Activated CD4-positive, alpha-beta memory T cell treated with anti-CD3 and anti-CD28 coated beads, Interleukin-2, amount 10 ng/mL, durations not matched to agents 7 days and 5 days (primary cell): ENCODE data around the gene TOR1AIP2. TPM values are rescaled to one million over a fixed set of nuclear protein-coding genes. Genes with fewer than 3 reads are reported as not detected.

ENCODE experiments used
- CTCF ChIA-PET: fragments of 350-600 bp; sonication (Branson Sonifier 250); formaldehyde crosslinking; loops from one replicate; lab custom pipeline; 2021; ENCODE audit warnings: antibody characterized with exemption, inconsistent platforms; lab: Charles Lee
- POLR2A ChIA-PET: fragments of 350-600 bp; sonication (Branson Sonifier 250); formaldehyde crosslinking; loops from one replicate; lab custom pipeline; 2021; ENCODE audit warnings: antibody characterized with exemption; lab: Charles Lee
- DNase-seq: peaks from one replicate; pipeline ENCODE4 v3.0.0-alpha.2; 2020
- H3K27ac Mint-ChIP-seq: one replicate; pipeline ENCODE4 v1.8.0; 2021; ENCODE audit warnings: mild to moderate bottlenecking, mixed read lengths
- H3K27me3 Mint-ChIP-seq: one replicate; pipeline ENCODE4 v1.8.0; 2021; ENCODE audit warnings: mixed read lengths
- H3K36me3 Mint-ChIP-seq: one replicate; pipeline ENCODE4 v1.8.0; 2021; ENCODE audit warnings: low read depth, mixed read lengths
- H3K4me1 Mint-ChIP-seq: one replicate; pipeline ENCODE4 v1.8.0; 2021; ENCODE audit warnings: mixed read lengths
- H3K4me3 Mint-ChIP-seq: one replicate; pipeline ENCODE4 v1.8.0; 2021; ENCODE audit warnings: mild to moderate bottlenecking, mixed read lengths
- H3K9me3 Mint-ChIP-seq: one replicate; pipeline ENCODE4 v1.8.0; 2021; ENCODE audit warnings: mixed read lengths
- total RNA-seq, 2 experiments: library from RNA; stranded (reverse); gene quantifications; one replicate each; pipeline ENCODE4 v1.2.3, GENCODE V29; 2021

The TOR1AIP2 gene
- 10 to 100 TPM; 44.5 to 45.7 TPM for total RNA-seq

- peak; percentile 92 for DNase-seq
- H3K4me1 Mint-ChIP-seq = peaks cover 56% of the 10 kb centered on the region
- H3K27ac Mint-ChIP-seq = peak within 1 kb of the TSS; percentile 91
- peak within 1 kb of the TSS; percentile 85 for H3K4me3 Mint-ChIP-seq
- H3K9me3 Mint-ChIP-seq = no peaks in the 10 kb centered on the region
- CTCF ChIA-PET = interaction anchor here (2.2 kb wide), 1 partner anchor 63 kb away, joined by 7 read pairs; no protein-coding TSS in a partner anchor
- H3K27me3 Mint-ChIP-seq = no peaks in the 10 kb centered on the region
- H3K36me3 Mint-ChIP-seq = peaks cover 20% of the 10 kb centered on the region
- POLR2A ChIA-PET = interaction anchor here (0.6 to 2.2 kb wide), 8 partner anchors 9 to 301 kb away, joined by 3 to 10 read pairs (median 3); partner anchors contain the start of genes CEP350 and QSOX1
These were observed at the start of gene TOR1AIP2 for GRCh38 chr1:179877586-179878265. TSS of gene TOR1AIP2 (minus strand) at chr1:179877803. CDS start at chr1:179852665, 25,138 bp downstream.

GRCh38 chr1:179926850-179927205 is 49.2 kb upstream of the TOR1AIP2 start:
- Mint-ChIP-seq H3K27me3 (peaks cover 2% of the 10 kb centered on the region), H3K36me3 (peaks cover 12% of the 10 kb centered on the region), H3K27ac (no peak overlapping the region), H3K4me3 (no peak overlapping the region), H3K9me3 (no peaks in the 10 kb centered on the region), H3K4me1 (no peaks in the 10 kb centered on the region)
- POLR2A ChIA-PET = no interaction called here
- CTCF ChIA-PET = no interaction called here
- DNase-seq = no peak

- Mint-ChIP-seq H3K36me3 (peaks cover 18% of the 10 kb centered on the region), H3K4me3 (no peak overlapping the region), H3K9me3 (no peaks in the 10 kb centered on the region), H3K27ac (no peak overlapping the region), H3K4me1 (no peaks in the 10 kb centered on the region), H3K27me3 (peaks cover 2% of the 10 kb centered on the region)
- no peak for DNase-seq
- POLR2A ChIA-PET = interaction anchor here (0.8 kb wide), 1 partner anchor 9 kb away, joined by 3 read pairs; no protein-coding TSS in a partner anchor
- CTCF ChIA-PET = no interaction called here
These were observed 48.6 kb upstream of the TOR1AIP2 start for GRCh38 chr1:179925922-179926849.

- Mint-ChIP-seq H3K36me3 (peaks cover 20% of the 10 kb centered on the region), H3K27ac (no peak overlapping the region), H3K27me3 (no peaks in the 10 kb centered on the region), H3K4me3 (no peak overlapping the region), H3K4me1 (no peaks in the 10 kb centered on the region), H3K9me3 (no peaks in the 10 kb centered on the region)
- POLR2A ChIA-PET = interaction anchor here (0.8 kb wide), 2 partner anchors 8 to 48 kb away, joined by 3 read pairs; partner anchors contain the start of gene TOR1AIP2
- DNase-seq = no peak
- CTCF ChIA-PET = interaction anchor here (1.7 kb wide), 1 partner anchor 15 kb away, joined by 5 read pairs; no protein-coding TSS in a partner anchor
These were observed 47.7 kb upstream of the TOR1AIP2 start for GRCh38 chr1:179925302-179925701.

GRCh38 chr1:179924268-179924667 is 46.7 kb upstream of the TOR1AIP2 start:
- ChIA-PET CTCF (interaction anchor here (1.5 to 1.7 kb wide), 2 partner anchors 13 to 30 kb away, joined by 4 to 5 read pairs; partner anchors contain the start of gene CEP350), POLR2A (interaction anchor here (0.7 to 0.8 kb wide), 2 partner anchors 13 to 203 kb away, joined by 3 read pairs; no protein-coding TSS in a partner anchor)
- Mint-ChIP-seq H3K27ac (no peak overlapping the region), H3K9me3 (no peaks in the 10 kb centered on the region), H3K4me3 (no peak overlapping the region), H3K4me1 (no peaks in the 10 kb centered on the region), H3K27me3 (no peaks in the 10 kb centered on the region), H3K36me3 (peaks cover 27% of the 10 kb centered on the region)
- DNase-seq = no peak

GRCh38 chr1:179923029-179923428 is 45.4 kb upstream of the TOR1AIP2 start:
- Mint-ChIP-seq H3K4me3 (no peak overlapping the region), H3K9me3 (no peaks in the 10 kb centered on the region), H3K27ac (no peak overlapping the region), H3K36me3 (peaks cover 38% of the 10 kb centered on the region), H3K4me1 (peaks cover 6% of the 10 kb centered on the region), H3K27me3 (no peaks in the 10 kb centered on the region)
- no peak for DNase-seq
- POLR2A ChIA-PET = no interaction called here
- CTCF ChIA-PET = interaction anchor here (0.6 to 1.5 kb wide), 2 partner anchors 31 to 39 kb away, joined by 3 to 4 read pairs; partner anchors contain the start of gene CEP350

- Mint-ChIP-seq H3K4me1 (peaks cover 14% of the 10 kb centered on the region), H3K27me3 (no peaks in the 10 kb centered on the region), H3K27ac (no peak overlapping the region), H3K9me3 (no peaks in the 10 kb centered on the region), H3K4me3 (no peak overlapping the region), H3K36me3 (peaks cover 46% of the 10 kb centered on the region)
- DNase-seq = no peak
- POLR2A ChIA-PET = no interaction called here
- CTCF ChIA-PET = no interaction called here
These were observed 44.6 kb upstream of the TOR1AIP2 start for GRCh38 chr1:179921981-179922872.

GRCh38 chr1:179921472-179921871 is 43.9 kb upstream of the TOR1AIP2 start:
- Mint-ChIP-seq H3K36me3 (peaks cover 47% of the 10 kb centered on the region), H3K4me3 (no peak overlapping the region), H3K27me3 (no peaks in the 10 kb centered on the region), H3K27ac (no peak overlapping the region), H3K9me3 (no peaks in the 10 kb centered on the region), H3K4me1 (peaks cover 15% of the 10 kb centered on the region)
- POLR2A ChIA-PET = no interaction called here
- CTCF ChIA-PET = no interaction called here
- no peak for DNase-seq

- peaks cover 60% of the 10 kb centered on the region for H3K36me3 Mint-ChIP-seq
- CTCF ChIA-PET = interaction anchor here (1.3 to 1.4 kb wide), 3 partner anchors 52 to 261 kb away, joined by 3 to 5 read pairs (median 4); no protein-coding TSS in a partner anchor
These were observed 40.2 kb upstream of the TOR1AIP2 start for GRCh38 chr1:179917601-179918429.

GRCh38 chr1:179911812-179912211 is 34.2 kb upstream of the TOR1AIP2 start:
- ChIA-PET POLR2A (interaction anchor here (0.7 to 0.9 kb wide), 3 partner anchors 13 to 29 kb away, joined by 3 read pairs; no protein-coding TSS in a partner anchor), CTCF (interaction anchor here (1.5 to 2.1 kb wide), 3 partner anchors 28 to 257 kb away, joined by 5 to 6 read pairs (median 6); no protein-coding TSS in a partner anchor)
- Mint-ChIP-seq H3K27me3 (no peaks in the 10 kb centered on the region), H3K9me3 (no peaks in the 10 kb centered on the region), H3K36me3 (peaks cover 50% of the 10 kb centered on the region), H3K4me1 (peaks cover 7% of the 10 kb centered on the region), H3K4me3 (no peak overlapping the region), H3K27ac (no peak overlapping the region)
- DNase-seq = no peak

More at GRCh38 chr1:179917601-179918429, 40.2 kb upstream of the TOR1AIP2 start:
- H3K27ac Mint-ChIP-seq = peak overlapping the region; percentile 42
- DNase-seq = no peak
- H3K9me3 Mint-ChIP-seq = no peaks in the 10 kb centered on the region
- H3K27me3 Mint-ChIP-seq = no peaks in the 10 kb centered on the region
- no peak overlapping the region for H3K4me3 Mint-ChIP-seq
- H3K4me1 Mint-ChIP-seq = peaks cover 15% of the 10 kb centered on the region
- POLR2A ChIA-PET = interaction anchor here (0.6 to 1.6 kb wide), 5 partner anchors 8 to 37 kb away, joined by 3 to 5 read pairs (median 3); partner anchors contain the start of gene CEP350

- POLR2A ChIA-PET = interaction anchor here (0.7 kb wide), 1 partner anchor 14 kb away, joined by 3 read pairs; no protein-coding TSS in a partner anchor
- H3K27ac Mint-ChIP-seq = no peak overlapping the region
- H3K4me1 Mint-ChIP-seq = peaks cover 7% of the 10 kb centered on the region
- no peak for DNase-seq
- H3K36me3 Mint-ChIP-seq = peaks cover 55% of the 10 kb centered on the region
- CTCF ChIA-PET = interaction anchor here (1.0 to 2.1 kb wide), 4 partner anchors 13 to 258 kb away, joined by 3 to 6 read pairs (median 6); no protein-coding TSS in a partner anchor
- no peak overlapping the region for H3K4me3 Mint-ChIP-seq
- H3K9me3 Mint-ChIP-seq = no peaks in the 10 kb centered on the region
- H3K27me3 Mint-ChIP-seq = no peaks in the 10 kb centered on the region
These were observed 33.3 kb upstream of the TOR1AIP2 start for GRCh38 chr1:179910934-179911333.
